Stimulated activated CD8-positive, alpha-beta memory T cell treated with anti-CD3 and anti-CD28 coated beads, Interleukin-15, amount 100 ng/mL, for 1 hour (primary cell): ENCODE measurements around the gene PLXNB3.

Source experiments
- DNase-seq: peaks from one replicate; pipeline ENCODE4 v3.0.0-alpha.2; 2020; ENCODE audit warnings: low read depth

Gene PLXNB3

DNA sequence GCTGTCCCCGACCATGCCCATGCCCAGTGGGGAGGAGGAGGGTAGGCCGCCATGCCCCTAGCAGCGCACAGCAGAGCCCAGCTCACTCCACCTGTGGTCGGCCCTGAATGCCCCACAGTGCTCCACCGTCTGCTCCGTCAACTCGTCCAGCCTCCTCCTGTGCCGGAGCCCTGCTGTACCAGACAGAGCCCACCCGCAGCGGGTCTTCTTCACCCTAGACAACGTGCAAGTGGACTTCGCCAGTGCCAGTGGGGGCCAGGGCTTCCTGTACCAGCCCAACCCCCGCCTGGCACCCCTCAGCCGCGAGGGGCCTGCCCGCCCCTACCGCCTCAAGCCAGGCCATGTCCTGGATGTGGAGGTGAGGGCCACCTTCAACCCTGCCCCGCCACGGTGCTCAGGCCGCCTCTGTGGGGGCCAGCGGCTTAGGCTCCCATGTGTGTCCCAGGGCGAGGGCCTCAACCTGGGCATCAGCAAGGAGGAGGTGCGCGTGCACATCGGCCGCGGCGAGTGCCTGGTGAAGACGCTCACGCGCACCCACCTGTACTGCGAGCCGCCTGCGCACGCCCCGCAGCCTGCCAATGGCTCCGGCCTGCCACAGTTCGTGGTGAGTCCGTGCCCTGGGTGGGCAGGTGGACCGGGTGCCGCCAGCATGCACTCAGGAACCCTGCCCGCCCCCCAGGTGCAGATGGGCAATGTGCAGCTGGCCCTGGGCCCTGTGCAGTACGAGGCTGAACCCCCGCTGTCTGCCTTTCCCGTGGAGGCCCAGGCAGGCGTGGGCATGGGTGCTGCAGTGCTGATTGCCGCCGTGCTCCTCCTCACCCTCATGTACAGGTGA, 9.9 kb downstream of the PLXNB3 start:
- DNase-seq: no peak

DNA sequence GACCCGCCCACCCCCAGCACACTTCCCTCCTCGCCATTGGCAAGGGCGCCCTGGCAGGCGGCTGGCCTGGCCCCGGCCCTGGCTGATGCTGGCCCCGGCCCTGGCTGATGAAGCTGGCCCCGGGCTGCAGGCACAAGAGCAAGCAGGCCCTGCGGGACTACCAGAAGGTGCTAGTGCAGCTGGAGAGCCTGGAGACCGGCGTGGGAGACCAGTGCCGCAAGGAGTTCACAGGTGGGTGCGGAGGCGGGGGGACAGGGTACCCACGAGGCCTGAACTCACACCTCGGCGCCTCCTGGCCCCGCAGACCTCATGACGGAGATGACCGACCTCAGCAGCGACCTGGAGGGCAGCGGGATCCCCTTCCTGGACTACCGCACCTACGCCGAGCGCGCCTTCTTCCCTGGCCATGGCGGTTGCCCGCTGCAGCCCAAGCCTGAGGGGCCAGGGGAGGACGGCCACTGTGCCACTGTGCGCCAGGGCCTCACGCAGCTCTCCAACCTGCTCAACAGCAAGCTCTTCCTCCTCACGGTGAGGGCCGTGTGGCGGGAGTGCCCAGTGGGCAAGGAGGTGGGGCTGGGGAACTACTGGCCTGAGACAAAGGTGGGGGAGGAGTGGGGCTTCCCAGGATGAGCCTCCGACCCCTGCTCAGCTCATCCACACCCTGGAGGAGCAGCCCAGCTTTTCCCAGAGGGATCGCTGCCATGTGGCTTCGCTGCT, 10.7 kb downstream of the PLXNB3 start:
- no peak for DNase-seq

DNA sequence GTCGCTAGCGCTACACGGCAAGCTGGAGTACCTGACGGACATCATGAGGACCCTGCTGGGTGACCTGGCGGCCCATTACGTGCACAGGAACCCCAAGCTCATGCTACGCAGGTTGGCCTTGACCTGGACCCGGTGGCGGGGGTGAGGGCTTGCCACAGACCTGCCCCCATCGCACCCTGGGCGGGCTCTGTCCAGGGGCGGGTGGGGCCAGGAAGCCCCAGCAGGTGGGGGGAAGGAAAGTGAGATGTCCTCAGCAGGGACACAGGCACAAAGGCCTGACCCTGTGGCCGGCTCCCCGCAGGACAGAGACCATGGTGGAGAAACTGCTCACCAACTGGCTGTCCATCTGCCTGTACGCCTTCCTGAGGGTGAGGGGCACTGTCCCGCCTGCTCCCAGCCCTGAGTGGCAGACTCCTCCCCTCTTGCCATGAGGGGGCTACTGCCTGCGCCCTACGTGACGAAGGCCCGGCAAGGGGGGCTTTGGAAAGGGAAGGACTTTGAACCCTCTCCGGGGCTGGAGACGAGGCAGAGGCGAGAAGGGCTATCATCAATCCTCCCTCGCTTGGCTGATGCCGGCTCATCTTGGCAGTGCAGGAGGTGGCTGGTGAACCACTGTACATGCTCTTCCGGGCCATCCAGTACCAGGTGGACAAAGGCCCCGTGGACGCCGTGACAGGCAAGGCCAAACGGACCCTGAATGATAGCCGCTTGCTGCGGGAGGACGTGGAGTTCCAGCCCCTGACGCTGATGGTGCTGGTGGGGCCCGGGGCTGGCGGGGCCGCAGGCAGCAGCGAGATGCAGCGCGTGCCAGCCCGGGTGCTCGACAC, 11.5 kb downstream of the PLXNB3 start:
- DNase-seq: no peak

DNA sequence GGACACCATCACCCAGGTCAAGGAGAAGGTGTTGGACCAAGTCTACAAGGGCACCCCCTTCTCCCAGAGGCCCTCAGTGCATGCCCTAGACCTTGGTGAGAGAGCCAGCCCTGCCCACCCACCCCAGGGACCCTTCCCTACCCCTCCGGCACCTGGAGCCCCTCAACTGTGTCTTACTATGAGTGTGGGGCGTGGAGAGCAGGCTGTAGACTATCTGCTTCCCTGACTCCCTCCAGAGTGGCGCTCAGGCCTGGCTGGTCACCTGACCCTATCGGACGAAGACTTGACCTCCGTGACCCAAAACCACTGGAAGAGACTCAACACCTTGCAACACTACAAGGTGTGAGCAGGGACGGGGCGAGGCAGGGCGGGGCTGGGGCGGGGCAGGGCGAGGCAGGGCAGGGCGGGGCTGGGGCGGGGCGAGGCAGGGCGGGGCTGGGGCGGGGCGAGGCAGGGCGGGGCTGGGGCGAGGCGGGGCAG, 12.1 kb downstream of the PLXNB3 start:
- no peak for DNase-seq

DNA sequence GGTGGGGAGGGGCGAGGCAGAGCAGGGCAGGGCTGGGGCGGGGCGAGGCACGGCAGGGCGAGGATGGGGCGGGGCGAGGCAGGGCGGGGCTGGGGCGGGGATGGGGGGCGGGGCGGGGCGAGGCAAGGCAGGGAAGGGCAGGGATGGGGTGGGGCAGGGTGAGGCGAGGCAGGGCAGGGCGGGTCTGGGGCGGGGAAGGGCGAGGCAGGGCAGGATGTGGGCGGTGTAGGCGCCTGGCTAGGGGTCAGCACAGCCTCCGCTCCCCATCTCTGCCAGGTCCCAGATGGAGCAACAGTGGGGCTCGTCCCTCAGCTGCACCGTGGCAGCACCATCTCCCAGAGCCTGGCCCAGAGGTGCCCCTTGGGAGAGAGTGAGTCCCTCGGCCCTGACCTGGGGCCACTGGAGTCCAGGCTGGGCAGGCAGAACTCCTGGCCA, 12.6 kb downstream of the PLXNB3 start:
- DNase-seq: no peak

DNA sequence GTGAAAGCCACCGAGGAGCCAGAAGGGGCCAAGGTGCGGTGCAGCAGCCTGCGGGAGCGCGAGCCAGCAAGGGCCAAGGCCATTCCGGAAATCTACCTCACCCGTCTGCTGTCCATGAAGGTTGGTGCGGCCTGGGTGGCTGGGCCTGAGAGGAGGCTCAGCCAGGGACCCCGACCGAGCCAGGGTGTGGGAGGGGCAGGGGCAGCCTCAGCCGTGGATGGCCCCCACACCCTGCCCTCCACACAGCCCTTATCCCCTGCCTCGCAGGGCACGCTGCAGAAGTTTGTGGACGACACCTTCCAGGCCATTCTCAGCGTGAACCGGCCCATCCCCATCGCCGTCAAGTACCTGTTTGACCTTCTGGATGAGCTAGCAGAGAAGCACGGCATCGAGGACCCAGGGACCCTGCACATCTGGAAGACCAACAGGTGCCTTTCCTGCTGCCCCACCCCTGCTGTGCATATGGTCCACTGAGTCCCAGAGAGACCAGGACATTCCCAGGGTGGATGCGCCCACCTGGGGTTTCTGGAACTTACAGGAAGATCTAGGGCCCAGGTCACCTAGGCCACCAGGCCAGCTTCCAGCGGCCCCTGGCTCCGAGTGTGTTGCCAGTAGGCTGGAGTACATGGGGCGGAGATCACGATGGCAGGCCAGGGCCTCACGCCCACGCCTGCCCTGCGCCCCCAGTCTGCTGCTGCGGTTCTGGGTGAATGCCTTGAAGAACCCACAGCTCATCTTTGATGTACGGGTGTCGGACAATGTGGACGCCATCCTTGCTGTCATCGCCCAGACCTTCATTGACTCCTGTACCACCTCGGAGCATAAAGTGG, 13.4 kb downstream of the PLXNB3 start:
- no peak for DNase-seq

DNA sequence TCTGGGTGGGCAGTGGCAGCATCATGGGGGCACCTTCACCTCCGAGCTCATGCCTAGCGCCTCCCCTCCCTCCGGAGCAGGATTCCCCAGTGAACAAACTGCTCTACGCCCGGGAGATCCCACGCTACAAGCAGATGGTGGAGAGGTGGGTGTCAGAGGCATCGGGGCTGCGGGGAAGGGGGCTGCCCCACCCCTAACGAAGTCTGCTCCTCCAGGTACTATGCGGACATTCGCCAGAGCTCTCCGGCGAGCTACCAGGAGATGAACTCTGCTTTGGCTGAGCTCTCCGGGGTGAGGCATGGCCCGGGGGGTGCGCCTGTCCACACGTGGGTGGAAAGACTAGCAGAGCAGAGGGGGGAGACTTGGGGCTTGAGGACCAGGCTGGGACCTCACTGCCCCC, 14.1 kb downstream of the PLXNB3 start:
- DNase-seq: no peak

DNA sequence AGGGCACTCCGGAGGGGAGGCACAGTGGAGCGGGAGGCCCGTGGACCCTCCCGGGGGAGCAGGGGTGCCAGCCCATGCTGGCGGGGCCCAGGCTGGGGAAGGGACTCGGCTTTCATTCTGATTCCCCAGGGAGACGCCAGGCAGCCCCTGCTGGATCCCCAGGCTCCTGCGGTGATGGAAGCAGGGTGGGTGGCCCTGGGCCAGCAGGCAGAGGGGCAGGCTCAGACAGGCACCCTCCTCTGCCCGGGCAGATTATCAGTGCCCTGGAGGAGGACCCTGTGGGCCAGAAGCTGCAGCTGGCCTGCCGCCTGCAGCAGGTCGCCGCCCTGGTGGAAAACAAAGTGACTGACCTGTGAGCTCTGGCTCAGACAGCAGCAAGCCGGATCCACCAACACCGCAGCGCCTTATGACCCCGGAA, 14.6 kb downstream of the PLXNB3 start:
- no peak for DNase-seq

DNA sequence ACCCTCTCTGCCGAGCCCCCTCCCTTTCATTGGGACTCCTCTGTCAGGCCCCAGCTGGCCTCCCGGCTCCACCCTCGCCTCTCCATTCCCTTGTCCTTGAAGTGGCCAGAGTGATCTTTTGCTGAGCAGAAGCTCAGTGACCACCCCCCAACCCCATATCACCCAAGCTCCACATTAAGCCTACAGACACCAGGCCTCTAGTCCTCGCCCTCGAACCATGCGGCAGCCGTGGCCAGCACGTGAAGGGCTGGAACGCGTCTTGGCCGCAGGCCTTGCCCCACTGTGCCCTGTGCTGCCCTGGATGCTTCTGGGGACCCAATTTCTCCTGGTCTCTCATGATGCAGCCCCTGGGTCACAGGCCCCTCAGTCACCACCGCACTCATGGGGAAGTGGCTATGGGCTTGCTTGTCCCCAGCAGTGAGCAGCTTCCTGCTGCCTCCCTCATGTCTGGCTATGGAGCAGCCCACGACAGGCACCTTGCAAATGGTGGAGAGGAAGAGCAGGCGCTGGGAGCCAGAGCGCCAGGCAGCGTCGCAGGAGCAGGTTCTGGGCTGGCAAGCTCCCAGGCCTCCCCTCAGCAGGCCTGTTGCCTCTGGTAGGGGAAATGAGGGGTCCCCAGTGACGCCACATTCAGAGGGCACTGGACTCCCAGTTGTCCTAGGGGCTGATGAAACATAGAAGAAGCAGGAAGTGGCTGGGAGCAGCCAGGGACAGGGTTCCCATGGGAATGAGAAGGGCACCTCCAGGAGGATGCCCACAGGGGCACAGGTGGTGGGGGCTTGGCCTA, 16.0 kb downstream of the PLXNB3 start:
- DNase-seq: no peak

DNA sequence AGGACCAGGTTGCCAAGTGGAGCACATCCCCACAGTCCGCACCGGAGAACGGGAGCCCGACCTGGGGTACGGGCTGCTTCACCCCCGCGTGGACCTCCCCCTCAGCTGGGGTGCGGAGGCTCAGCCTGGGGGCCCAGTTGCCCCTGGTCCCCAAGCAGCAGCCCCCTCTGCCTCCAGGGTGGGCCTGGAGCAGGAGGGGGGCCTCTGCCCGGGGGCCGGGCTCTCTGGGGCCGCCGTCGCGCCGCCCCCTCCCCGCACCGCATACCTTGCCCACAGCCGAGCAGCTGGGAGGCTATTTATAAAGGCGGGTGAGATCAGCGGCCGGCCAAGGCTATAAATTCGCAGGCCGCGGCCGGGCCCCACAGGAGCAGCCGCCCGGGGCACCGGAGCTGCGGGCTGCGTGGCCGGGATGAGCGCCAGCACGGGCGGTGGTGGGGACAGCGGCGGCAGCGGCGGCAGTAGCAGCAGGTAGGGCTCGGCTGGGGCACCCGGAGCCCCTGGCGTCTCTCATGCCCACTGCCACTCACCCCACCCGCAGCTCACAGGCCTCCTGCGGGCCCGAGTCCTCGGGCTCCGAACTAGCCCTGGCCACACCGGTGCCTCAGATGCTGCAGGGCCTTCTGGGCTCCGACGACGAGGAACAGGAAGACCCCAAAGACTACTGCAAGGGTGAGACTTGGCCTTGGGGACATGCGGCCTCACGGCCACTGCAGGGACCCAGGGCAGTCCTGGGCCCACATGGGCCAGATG, 16.8 kb downstream of the PLXNB3 start, which contains the start of gene SRPK3:
SRPK3 (plus strand) TSS at position 364 of the 750 bp plus-strand sequence; CDS start at position 410, 46 bp downstream.
- no peak for DNase-seq

DNA sequence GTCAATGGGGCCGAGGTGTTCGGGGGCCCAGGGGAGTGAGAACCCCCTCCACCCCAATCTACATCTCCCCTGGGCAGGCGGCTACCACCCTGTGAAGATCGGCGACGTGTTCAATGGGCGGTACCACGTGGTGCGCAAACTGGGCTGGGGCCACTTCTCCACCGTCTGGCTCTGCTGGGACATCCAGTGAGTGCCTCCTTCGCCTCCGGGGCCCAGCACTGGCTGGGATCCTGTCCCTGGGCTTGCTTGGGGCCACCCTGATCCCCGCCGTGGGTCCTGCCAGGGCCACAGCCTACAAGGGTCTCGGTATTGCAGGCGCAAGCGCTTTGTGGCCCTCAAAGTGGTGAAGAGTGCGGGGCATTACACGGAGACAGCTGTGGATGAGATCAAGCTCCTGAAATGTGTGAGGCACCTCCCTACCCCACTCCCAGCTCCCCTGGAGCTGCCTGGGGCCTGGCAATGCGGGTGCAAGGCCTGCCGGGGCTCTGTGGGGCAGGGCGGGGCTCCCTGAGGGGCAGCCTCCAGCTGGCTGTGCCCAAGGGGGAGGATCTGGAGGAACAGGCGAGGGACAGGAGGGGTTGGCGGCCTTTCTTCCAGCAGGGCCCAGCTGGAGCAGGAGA, 17.5 kb downstream of the PLXNB3 start:
- DNase-seq: no peak

DNA sequence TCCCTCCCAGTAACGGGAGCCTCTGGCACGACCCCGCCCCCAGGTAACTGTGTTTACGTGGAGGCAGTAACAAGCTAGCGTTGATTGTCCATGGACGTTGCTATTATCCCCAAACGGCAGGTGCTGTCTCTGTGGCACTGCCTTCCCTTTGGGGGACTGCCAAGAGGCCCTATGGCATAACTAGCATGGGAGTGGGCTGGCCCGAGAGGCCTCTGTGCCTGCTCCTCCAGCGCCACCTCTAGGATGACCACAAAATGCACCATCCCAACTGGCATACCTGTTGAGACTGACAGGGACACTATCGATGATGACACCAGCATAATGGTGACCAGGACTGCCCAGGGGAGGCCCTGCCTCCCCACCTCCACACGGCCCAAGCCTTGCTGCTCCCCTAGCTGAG, 18.3 kb downstream of the PLXNB3 start:
- no peak for DNase-seq

DNA sequence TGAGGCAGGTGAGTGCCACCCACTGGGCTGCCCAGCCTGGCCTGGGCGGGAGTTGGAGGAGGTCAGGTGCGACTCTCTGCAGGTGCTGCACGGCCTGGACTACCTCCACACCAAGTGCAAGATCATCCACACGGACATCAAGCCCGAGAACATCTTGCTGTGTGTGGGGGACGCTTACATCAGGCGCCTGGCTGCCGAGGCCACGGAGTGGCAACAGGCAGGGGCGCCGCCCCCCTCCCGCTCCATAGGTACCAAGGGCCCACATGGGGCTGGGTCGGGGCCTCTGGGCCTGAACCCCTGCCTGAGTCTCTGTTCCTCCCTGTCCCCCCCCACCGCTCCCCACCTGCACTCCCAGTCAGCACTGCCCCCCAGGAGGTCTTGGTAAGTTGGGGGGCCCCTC, 18.8 kb downstream of the PLXNB3 start:
- no peak for DNase-seq

DNA sequence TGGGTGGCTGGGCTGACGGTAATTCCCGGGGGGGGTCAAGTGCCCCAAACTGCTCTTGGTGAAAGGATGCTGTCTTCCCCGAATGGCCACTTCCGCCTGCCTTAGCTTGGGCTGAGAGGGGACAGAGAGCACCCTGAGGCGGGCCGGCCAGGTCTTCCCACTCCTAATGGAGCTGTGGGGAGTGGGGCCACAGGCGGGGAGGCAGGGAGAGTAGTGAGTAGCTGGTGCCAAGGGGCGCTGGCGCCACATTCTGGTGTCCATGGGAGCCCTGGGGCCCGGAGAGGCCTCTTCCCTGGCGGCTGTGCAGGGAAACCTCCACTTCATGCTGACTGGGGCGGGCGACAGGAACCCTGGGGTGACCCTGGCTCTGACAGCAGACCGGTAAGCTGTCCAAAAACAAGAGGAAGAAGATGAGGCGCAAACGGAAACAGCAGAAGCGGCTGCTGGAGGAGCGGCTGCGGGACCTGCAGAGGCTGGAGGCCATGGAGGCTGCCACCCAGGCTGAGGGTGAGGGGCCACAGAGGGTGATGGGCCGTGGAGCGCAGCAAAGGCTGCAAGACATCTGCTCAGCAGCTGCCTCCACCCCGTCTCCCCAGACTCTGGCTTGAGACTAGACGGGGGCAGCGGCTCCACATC, 19.4 kb downstream of the PLXNB3 start:
- DNase-seq: no peak

DNA sequence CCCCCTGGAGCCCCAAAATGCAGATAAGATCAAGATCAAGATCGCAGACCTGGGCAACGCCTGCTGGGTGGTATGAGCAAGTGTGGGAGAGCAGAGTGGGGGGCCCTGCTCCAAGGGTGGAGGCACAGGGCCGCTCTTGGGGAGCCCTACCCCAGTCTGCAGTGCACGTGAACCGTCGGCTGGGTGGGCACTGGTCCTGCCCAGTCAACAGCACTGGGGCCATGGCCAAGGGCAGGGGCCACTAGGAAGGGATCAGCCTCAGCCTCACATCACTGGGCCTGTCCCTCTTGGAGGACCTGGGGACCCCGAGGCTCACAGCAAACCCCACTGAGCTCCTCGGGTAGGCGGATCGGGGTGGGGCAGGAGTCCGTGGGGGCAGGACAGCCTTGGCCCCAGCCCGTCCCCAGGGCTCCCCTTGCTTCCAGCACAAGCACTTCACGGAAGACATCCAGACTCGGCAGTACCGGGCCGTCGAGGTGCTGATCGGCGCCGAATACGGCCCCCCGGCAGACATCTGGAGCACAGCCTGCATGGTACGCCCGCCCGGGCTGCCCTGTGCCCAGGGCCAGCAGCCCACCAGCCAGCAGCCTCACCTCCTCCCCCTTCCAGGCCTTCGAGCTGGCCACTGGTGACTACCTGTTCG, 20.4 kb downstream of the PLXNB3 start:
- DNase-seq: no peak

DNA sequence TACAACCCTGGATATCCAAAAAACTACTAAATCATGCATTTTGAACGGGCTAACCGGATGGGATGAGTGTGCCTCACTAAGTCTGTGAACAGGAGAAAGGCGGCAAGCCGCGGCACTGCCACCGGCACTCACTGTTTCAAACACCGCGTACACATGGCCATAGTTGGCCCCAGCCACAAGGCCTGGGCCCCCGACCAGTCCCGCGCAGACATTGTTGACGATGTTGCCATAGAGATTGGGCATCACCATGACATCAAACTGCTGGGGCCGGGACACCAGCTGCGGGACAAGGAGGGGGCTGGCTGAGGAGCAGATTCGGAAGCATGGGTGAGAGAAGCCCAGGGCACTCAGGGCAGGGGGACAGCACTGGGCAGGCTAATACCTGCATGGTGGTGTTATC, 22.6 kb downstream of the PLXNB3 start:
- no peak for DNase-seq

DNA sequence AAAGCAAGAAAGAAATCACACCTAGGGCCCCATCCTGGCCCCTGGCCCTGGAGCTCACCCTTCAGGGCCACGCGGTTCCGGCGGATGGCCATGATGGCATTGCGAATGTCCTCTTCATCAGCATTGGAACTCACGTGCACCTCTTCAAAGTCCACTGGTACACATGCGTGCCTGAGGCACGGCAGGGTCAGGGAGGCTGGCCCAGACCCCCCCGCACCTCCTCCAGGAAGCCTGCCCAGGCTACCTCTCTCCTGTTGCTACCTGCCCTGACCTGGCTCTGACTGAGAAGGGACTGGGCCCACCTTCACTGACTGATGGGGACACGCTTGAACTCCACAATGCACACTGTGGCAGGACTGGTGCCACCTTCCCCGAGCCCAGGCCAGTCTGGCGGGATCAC, 25.6 kb downstream of the PLXNB3 start:
- no peak for DNase-seq

DNA sequence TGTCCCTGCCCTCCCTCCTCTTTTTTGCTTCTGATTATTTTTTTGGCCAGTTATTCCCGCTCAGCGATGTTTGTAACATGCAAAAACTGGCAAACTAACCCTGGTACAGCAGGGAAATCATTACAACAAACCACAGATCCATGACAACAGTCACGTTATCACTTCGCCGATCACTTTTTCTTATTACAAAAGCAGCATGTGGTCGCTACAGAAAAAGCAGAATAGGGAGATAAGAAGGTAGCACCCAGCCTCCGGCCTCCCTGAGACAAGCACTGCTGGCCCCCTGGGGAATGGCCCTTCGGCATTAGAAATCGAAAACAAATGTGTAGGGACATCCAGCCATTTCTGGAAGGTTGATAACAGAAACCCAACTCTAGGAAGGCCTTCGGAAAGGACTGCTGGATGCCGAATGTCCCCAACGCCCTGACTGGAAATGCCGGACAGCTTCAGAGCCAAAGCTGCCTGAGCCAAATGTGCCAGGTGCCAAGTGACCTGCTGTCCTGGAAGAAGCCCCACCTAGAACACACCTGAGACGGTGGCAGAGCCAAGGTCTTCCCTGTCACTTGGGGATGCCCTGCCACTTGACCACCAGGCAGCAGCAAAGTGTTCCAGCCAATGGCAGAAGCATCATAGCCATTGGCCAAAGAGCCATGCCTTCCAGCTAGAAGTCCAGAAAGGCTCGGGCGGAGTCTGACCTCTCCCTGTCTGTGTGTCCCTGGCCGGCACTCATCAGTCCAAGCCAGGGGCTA, 27.2 kb downstream of the PLXNB3 start:
- DNase-seq: no peak
